HepG2 (cell line): Measurements from ENCODE around the gene LRRC4C. TPM values are rescaled to one million over a fixed set of nuclear protein-coding genes. Genes with fewer than 3 reads are reported as not detected.

Source experiments
- ATAC-seq: fragments of 200-7000 bp; cut with Tn5 transposase; 3 replicates; pipeline ENCODE4 v1.9.1; 2020; ENCODE audit warnings: mild to moderate bottlenecking, moderate library complexity
- BruUV-seq: library from RNA; stranded (reverse); fragments of 400-500 nt; replicated peaks from 2 replicates; lab custom pipeline; 2021; lab: Mats Ljungman, UMichigan
- CTCF ChIA-PET: fragments of 300-600 bp; formaldehyde crosslinking; extraction: SDS; loops from one replicate; lab custom pipeline; 2021; ENCODE audit warnings: low total read pairs, inconsistent platforms, low intra/inter-chr PET ratio; lab: Yijun Ruan, JAX
- POLR2A ChIA-PET: fragments of 350-600 bp; sonication (Branson Sonifier 250); formaldehyde crosslinking; loops from one replicate; lab custom pipeline; 2020; ENCODE audit warnings: antibody characterized with exemption, inconsistent platforms; lab: Yijun Ruan, JAX
- DNase-seq: peaks from one replicate; pipeline ENCODE4 v3.0.0-alpha.2; 2015; ENCODE audit warnings: low spot score
- FAIRE-seq: peaks from 3 replicates; lab custom pipeline; 2011; peaks lifted over from hg19 to GRCh38; lab: Jason Lieb, UNC
- H2AFZ ChIP-seq: one replicate; pipeline ENCODE4 v1.6.1; 2011; ENCODE audit warnings: low read length, inconsistent platforms
- H3K27ac ChIP-seq: fragments of 300-600 bp; 3 replicates; pipeline ENCODE4 v1.8.0; 2011; ENCODE audit warnings: mixed run types, mild to moderate bottlenecking, mixed read lengths, low read length, inconsistent platforms; ENCODE audit not compliant: insufficient read depth; ENCODE audit errors: extremely low read length
- H3K27me3 ChIP-seq, 2 experiments: fragments of 200-600 bp in 1 of 2; 2 replicates in 1 of 2; 3 replicates in 1 of 2; pipeline versions ENCODE4 v1.6.0 to v1.8.0; 2011; ENCODE audit warnings: low read length in 2 of 2, mild to moderate bottlenecking in 2 of 2, moderate library complexity in 2 of 2, inconsistent platforms in 1 of 2; ENCODE audit not compliant: insufficient read depth in 2 of 2, control insufficient read depth in 1 of 2
- H3K36me3 ChIP-seq, 2 experiments: fragments of 200-600 bp in 1 of 2; replicated peaks in 1 of 2; 2 replicates in 1 of 2; 3 replicates in 1 of 2; pipeline versions ENCODE4 v1.5.1 to v1.8.0; 2011; ENCODE audit warnings: low read length in 2 of 2, inconsistent platforms in 1 of 2; ENCODE audit not compliant: insufficient read depth in 2 of 2, control insufficient read depth in 1 of 2
- H3K4me1 ChIP-seq: 2 replicates; pipeline ENCODE4 v1.5.1; 2012; ENCODE audit warnings: low read length, inconsistent platforms; ENCODE audit not compliant: insufficient read depth
- H3K4me2 ChIP-seq: 2 replicates; pipeline ENCODE4 v1.6.0; 2011; ENCODE audit warnings: low read depth, low read length, inconsistent platforms
- H3K4me3 ChIP-seq, 3 experiments: fragments of 200-600 bp in 1 of 3; sonication (generic), shearing (Covaris generic) in 1 of 3; replicated peaks in 1 of 3; 2 replicates each; pipeline ENCODE4 v1.5.1; 2011 to 2016; ENCODE audit warnings: low read length in 3 of 3, inconsistent platforms in 2 of 3, low read depth in 2 of 3, mild to moderate bottlenecking in 2 of 3, control low read depth in 1 of 3, mixed read lengths in 1 of 3; ENCODE audit not compliant: insufficient read depth in 1 of 3
- H3K79me2 ChIP-seq: one replicate; pipeline ENCODE4 v1.6.1; 2011; ENCODE audit warnings: low read length, inconsistent platforms; ENCODE audit not compliant: insufficient read depth
- H3K9ac ChIP-seq: 2 replicates; pipeline ENCODE4 v1.6.0; 2011; ENCODE audit warnings: mild to moderate bottlenecking, low read depth, low read length, inconsistent platforms; ENCODE audit not compliant: insufficient read depth
- H3K9me3 ChIP-seq: 2 replicates; pipeline ENCODE4 v1.5.1; 2012; ENCODE audit warnings: mild to moderate bottlenecking, low read length
- H4K20me1 ChIP-seq: 2 replicates; pipeline ENCODE4 v1.6.0; 2011; ENCODE audit warnings: inconsistent platforms, mild to moderate bottlenecking, low read length, moderate library complexity; ENCODE audit not compliant: insufficient read depth
- NR2F6 ChIP-seq, 2 experiments: IDR thresholded peaks; 2 replicates each; pipeline ENCODE4 v1.6.1; 2016; ENCODE audit warnings: antibody characterized with exemption in 1 of 2, mild to moderate bottlenecking in 1 of 2
- NRL ChIP-seq: sonication (generic); formaldehyde crosslinking; IDR thresholded peaks from 2 replicates; pipeline ENCODE4 v1.5.0; 2020; ENCODE audit warnings: missing genetic modification reagents, mild to moderate bottlenecking, moderate library complexity, borderline replicate concordance
- SALL2 ChIP-seq: sonication (generic); formaldehyde crosslinking; IDR thresholded peaks from 2 replicates; pipeline ENCODE4 v1.8.1; 2023; ENCODE audit warnings: mild to moderate bottlenecking, missing genetic modification reagents, inconsistent platforms
- TERF1 ChIP-seq: sonication (generic); formaldehyde crosslinking; IDR thresholded peaks from 2 replicates; pipeline ENCODE4 v1.8.0; 2022; ENCODE audit warnings: mild to moderate bottlenecking, missing genetic modification reagents, moderate library complexity
- ZNF790 ChIP-seq: sonication (generic); formaldehyde crosslinking; IDR thresholded peaks from 2 replicates; pipeline ENCODE4 v1.8.0; 2022; ENCODE audit warnings: missing genetic modification reagents, mild to moderate bottlenecking, borderline replicate concordance
- WGBS: methylation state at CpG from one replicate; pipeline ENCODE4 v1.1.6; 2017; ENCODE audit warnings: low lambda C conversion rate; 5-methylcytosine and 5-hydroxymethylcytosine counted together
- in situ Hi-C: cut with HindIII; loops from 2 replicates; pipeline ENCODE4 v1.10.0; 2017; ENCODE audit warnings: low pct_unique_long_range_greater_than_20kb; ENCODE audit not compliant: extremely low pct_ligation_motif_present
- intact Hi-C: fragments of 100-400 bp; cut with micrococcal nuclease; formaldehyde crosslinking; loops from one replicate; pipeline ENCODE4 v1.10.0; 2022; ENCODE audit not compliant: unreplicated experiment
- polyA plus RNA-seq, 8 experiments: library from polyadenylated mRNA; depleted of rRNA in 3 of 8; stranded (reverse) in 7 of 8; unstranded in 1 of 8; fragments of >200 nt; fragmentation: Illumina TruSeq in 4 of 8; extraction: Trizol in 4 of 8; gene quantifications; 2 replicates each; pipeline versions ENCODE4 v1.2.1 to v1.2.3, GENCODE V29; 2011 to 2016; ENCODE audit warnings: low read depth in 4 of 8, missing spikeins in 1 of 8, mixed read lengths in 1 of 8; ENCODE audit not compliant: insufficient read depth in 1 of 8
- total RNA-seq, 5 experiments: library from RNA; depleted of rRNA; stranded (reverse); fragments of >200 nt; fragmentation: Illumina TruSeq; extraction: Trizol; gene quantifications; 2 replicates each; pipeline ENCODE4 v1.2.3, GENCODE V29; 2016; ENCODE audit warnings: low read depth in 1 of 5
- TF ChIP-seq, protein P1 (sequence below): sonication (generic); formaldehyde crosslinking; IDR thresholded peaks from 2 replicates; pipeline ENCODE4 v1.8.0; 2022; ENCODE audit warnings: missing genetic modification reagents, mild to moderate bottlenecking, borderline replicate concordance
- TF ChIP-seq, protein P2 (sequence below): sonication (generic); formaldehyde crosslinking; IDR thresholded peaks from 2 replicates; pipeline ENCODE4 v1.8.1; 2023; ENCODE audit warnings: mild to moderate bottlenecking, inconsistent platforms, moderate library complexity, missing genetic modification reagents, borderline replicate concordance

LRRC4C gene
- total and polyA plus RNA-seq, 2 of the 13 experiments (the other 11 are each of a cell fraction or from before 2014, with no cell fraction given), result not detected

- intact Hi-C loops, result no loop called here
These were observed 1340.7 kb downstream of the LRRC4C start for GRCh38 chr11:40118780-40119179.

DNA sequence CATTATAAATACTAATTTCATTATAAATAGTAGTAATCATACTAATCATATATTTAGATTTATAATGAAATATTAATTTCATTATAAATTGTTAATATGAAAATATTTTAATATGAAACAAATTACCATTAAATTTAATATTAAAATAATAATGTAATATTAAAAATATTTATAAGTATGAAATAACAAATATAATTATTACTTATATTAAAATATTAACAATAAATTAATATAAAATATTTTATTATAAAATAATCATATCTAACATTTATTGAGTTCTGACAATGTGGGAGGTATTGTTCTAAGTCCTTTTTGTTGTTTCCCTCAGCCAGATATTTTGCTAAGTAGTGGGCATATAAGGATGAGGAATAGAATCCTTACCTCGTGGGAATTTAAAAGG is 1341.4 kb downstream of the LRRC4C start:
- Histone ChIP-seq H4K20me1 (no peaks in the 10 kb centered on the region), H3K4me2 (no peak overlapping the region), H3K36me3 (no peaks in the 10 kb centered on the region), H3K9ac (no peak overlapping the region), H2AFZ (no peak overlapping the region), H3K27ac (no peak overlapping the region), H3K27me3 (no peaks in the 10 kb centered on the region), H3K4me1 (no peaks in the 10 kb centered on the region), H3K79me2 (no peaks in the 10 kb centered on the region), H3K9me3 (peaks cover 16% of the 10 kb centered on the region; the same call in 1 of the 2 replicates), H3K4me3 (no peak overlapping the region)
- POLR2A ChIA-PET, result no interaction called here
- DNase-seq, result no peak
- no peak for TF ChIP-seq TERF1
- in situ Hi-C loops, result no loop called here
- BruUV-seq, result no TSS peak
- WGBS, result 0% methylated on average over 1 of the region's 1 CpG
- no peak for ATAC-seq
- intact Hi-C loops, result no loop called here
- no peak for FAIRE-seq
- CTCF ChIA-PET, result no interaction called here

More at GRCh38 chr11:40118780-40119179, 1340.7 kb downstream of the LRRC4C start:
- no peak overlapping the region for H3K27ac ChIP-seq
- POLR2A ChIA-PET, result no interaction called here
- TF ChIP-seq, protein P1, sequence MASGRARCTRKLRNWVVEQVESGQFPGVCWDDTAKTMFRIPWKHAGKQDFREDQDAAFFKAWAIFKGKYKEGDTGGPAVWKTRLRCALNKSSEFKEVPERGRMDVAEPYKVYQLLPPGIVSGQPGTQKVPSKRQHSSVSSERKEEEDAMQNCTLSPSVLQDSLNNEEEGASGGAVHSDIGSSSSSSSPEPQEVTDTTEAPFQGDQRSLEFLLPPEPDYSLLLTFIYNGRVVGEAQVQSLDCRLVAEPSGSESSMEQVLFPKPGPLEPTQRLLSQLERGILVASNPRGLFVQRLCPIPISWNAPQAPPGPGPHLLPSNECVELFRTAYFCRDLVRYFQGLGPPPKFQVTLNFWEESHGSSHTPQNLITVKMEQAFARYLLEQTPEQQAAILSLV (CRISPR knock-in tag), result no peak
- TF ChIP-seq NR2F6 (IDR thresholded peaks at IDR 0.05) (no peak), NR2F6 (CRISPR knock-in tag; IDR thresholded peaks at IDR 0.05) (no peak), SALL2 (CRISPR knock-in tag) (no peak), NRL (CRISPR knock-in tag) (no peak), ZNF790 (CRISPR knock-in tag) (no peak)
- TF ChIP-seq, protein P2, sequence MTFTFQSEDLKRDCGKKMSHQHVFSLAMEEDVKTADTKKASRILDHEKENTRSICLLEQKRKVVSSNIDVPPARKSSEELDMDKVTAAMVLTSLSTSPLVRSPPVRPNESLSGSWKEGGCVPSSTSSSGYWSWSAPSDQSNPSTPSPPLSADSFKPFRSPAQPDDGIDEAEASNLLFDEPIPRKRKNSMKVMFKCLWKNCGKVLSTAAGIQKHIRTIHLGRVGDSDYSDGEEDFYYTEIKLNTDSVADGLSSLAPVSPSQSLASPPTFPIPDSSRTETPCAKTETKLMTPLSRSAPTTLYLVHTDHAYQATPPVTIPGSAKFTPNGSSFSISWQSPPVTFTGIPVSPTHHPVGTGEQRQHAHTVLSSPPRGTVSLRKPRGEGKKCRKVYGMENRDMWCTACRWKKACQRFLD (CRISPR knock-in tag), result no peak
- TF ChIP-seq, all 625 proteins: peak for 0
- Histone ChIP-seq H4K20me1 (no peaks in the 10 kb centered on the region), H3K36me3 (no peaks in the 10 kb centered on the region), H3K79me2 (no peaks in the 10 kb centered on the region), H3K9ac (no peak overlapping the region), H3K4me1 (no peaks in the 10 kb centered on the region), H3K27me3 (no peaks in the 10 kb centered on the region), H3K4me2 (no peak overlapping the region), H3K9me3 (peaks cover 16% of the 10 kb centered on the region; the same call in 1 of the 2 replicates), H2AFZ (no peak overlapping the region), H3K4me3 (no peak overlapping the region)
- DNase-seq (no peak), ATAC-seq (no peak), FAIRE-seq (no peak)
- BruUV-seq, result no TSS peak
- whole genome bisulfite sequencing, result 28% methylated on average over 2 of the region's 2 CpGs
- CTCF ChIA-PET, result no interaction called here
- in situ Hi-C loops, result no loop called here
